HCT116 (cell line): ENCODE measurements around the gene TBXA2R. TPM values are rescaled to one million over a fixed set of nuclear protein-coding genes. Genes with fewer than 3 reads are reported as not detected.

Source experiments
- ATAC-seq: fragments of 200-7000 bp; cut with Tn5 transposase; 2 replicates; pipeline ENCODE4 v1.9.1; 2020; ENCODE audit warnings: mild to moderate bottlenecking, moderate library complexity
- BruUV-seq: library from RNA; stranded (reverse); fragments of 400-500 nt; replicated peaks from 2 replicates; lab custom pipeline; 2021; lab: Mats Ljungman, UMichigan
- CTCF ChIA-PET: fragments of 300-600 bp; sonication (Branson Sonifier 250); formaldehyde crosslinking; loops from one replicate; lab custom pipeline; 2021; ENCODE audit warnings: antibody characterized with exemption; lab: Charles Lee
- POLR2A ChIA-PET: fragments of 300-600, 350-600 bp; sonication (Branson Sonifier 250); formaldehyde crosslinking; loops from one replicate; lab custom pipeline; 2021; ENCODE audit warnings: antibody characterized with exemption; lab: Charles Lee
- RAD21 ChIA-PET, 2 experiments: fragments of 300-600 bp; sonication (Branson Sonifier 250); formaldehyde crosslinking; loops; one replicate each; lab custom pipeline; 2023; ENCODE audit warnings: low total read pairs in 2 of 2; ENCODE audit not compliant: uncharacterized antibody in 2 of 2, unreplicated experiment in 2 of 2, low non-redundant PET in 1 of 2; lab: Charles Lee
- DNase-seq: peaks from one replicate; pipeline ENCODE4 v3.0.0-alpha.2; 2010; ENCODE audit warnings: low read depth, low spot score
- H2AFZ ChIP-seq: fragments of 200-600 bp; shearing (Covaris generic), sonication (generic); 2 replicates; pipeline ENCODE4 v1.6.1; 2017; ENCODE audit warnings: low read depth, mixed run types, mixed read lengths, antibody characterized with exemption, low read length; ENCODE audit not compliant: poor library complexity, severe bottlenecking
- H3K27ac ChIP-seq: 2 replicates; pipeline ENCODE4 v1.5.1; 2012; ENCODE audit warnings: low read depth, low read length
- H3K27me3 ChIP-seq: fragments of 200-600 bp; sonication (generic); 2 replicates; pipeline ENCODE4 v1.6.1; 2016; ENCODE audit warnings: mixed run types, low read length, mixed read lengths; ENCODE audit not compliant: insufficient read depth
- H3K36me3 ChIP-seq, 2 experiments: fragments of 200-500 bp in 1 of 2; fragments of 200-600 bp in 1 of 2; sonication (Bioruptor generic) in 1 of 2; sonication (generic) in 1 of 2; 2 replicates each; pipeline versions ENCODE4 v1.5.1 to v1.6.1; 2014 to 2016; ENCODE audit warnings: low read length in 2 of 2, inconsistent platforms in 1 of 2, mixed read lengths in 1 of 2, mixed run types in 1 of 2; ENCODE audit not compliant: insufficient read depth in 2 of 2, control insufficient read depth in 1 of 2
- H3K4me1 ChIP-seq, 2 experiments: fragments of 200-600 bp in 1 of 2; sonication (generic) in 1 of 2; 2 replicates each; pipeline versions ENCODE4 v1.5.1 to v1.6.1; 2012 to 2017; ENCODE audit warnings: low read length in 2 of 2, inconsistent platforms in 1 of 2, mild to moderate bottlenecking in 1 of 2, mixed read lengths in 1 of 2, mixed run types in 1 of 2, moderate library complexity in 1 of 2; ENCODE audit not compliant: insufficient read depth in 2 of 2, control insufficient read depth in 1 of 2
- H3K4me2 ChIP-seq: fragments of 200-600 bp; sonication (generic); 2 replicates; pipeline ENCODE4 v1.6.1; 2017; ENCODE audit warnings: mixed run types, low read length, mixed read lengths
- H3K4me3 ChIP-seq, 2 experiments: fragments of 200-600 bp in 1 of 2; sonication (generic) in 1 of 2; replicated peaks in 1 of 2; 2 replicates each; pipeline ENCODE4 v1.5.1; 2011 to 2016; ENCODE audit warnings: low read length in 2 of 2, control low read depth in 1 of 2, low read depth in 1 of 2, mild to moderate bottlenecking in 1 of 2, mixed read lengths in 1 of 2, mixed run types in 1 of 2
- H3K79me2 ChIP-seq: fragments of 200-600 bp; sonication (generic); 2 replicates; pipeline ENCODE4 v1.6.1; 2017; ENCODE audit warnings: mild to moderate bottlenecking, mixed run types, low read length, moderate library complexity, mixed read lengths; ENCODE audit not compliant: insufficient read depth
- H3K9ac ChIP-seq: fragments of 200-600 bp; sonication (generic); 2 replicates; pipeline ENCODE4 v1.6.1; 2016; ENCODE audit warnings: low read length, mixed read lengths
- H3K9me2 ChIP-seq: fragments of 200-600 bp; sonication (generic), shearing (Covaris generic); 2 replicates; pipeline ENCODE4 v1.6.1; 2017; ENCODE audit warnings: mixed run types, mild to moderate bottlenecking, moderate library complexity; ENCODE audit not compliant: insufficient read depth
- H3K9me3 ChIP-seq, 2 experiments: fragments of 200-500 bp in 1 of 2; fragments of 200-600 bp in 1 of 2; sonication (Bioruptor generic) in 1 of 2; sonication (generic) in 1 of 2; 2 replicates each; pipeline ENCODE4 v1.6.1; 2014 to 2017; ENCODE audit warnings: low read length in 2 of 2, mixed read lengths in 2 of 2, inconsistent platforms in 1 of 2, low read depth in 1 of 2, mild to moderate bottlenecking in 1 of 2, mixed run types in 1 of 2, moderate library complexity in 1 of 2; ENCODE audit not compliant: control insufficient read depth in 1 of 2, insufficient read depth in 1 of 2
- H4K20me1 ChIP-seq: fragments of 200-600 bp; sonication (generic), shearing (Covaris generic); 2 replicates; pipeline ENCODE4 v1.6.1; 2017; ENCODE audit warnings: mixed run types, mild to moderate bottlenecking, moderate library complexity; ENCODE audit not compliant: insufficient read depth
- ATF3 ChIP-seq: IDR thresholded peaks from 2 replicates; pipeline ENCODE4 v1.6.1; 2012
- CBX3 ChIP-seq: IDR thresholded peaks from 2 replicates; pipeline ENCODE4 v1.6.1; 2012; ENCODE audit warnings: low read depth
- CTCF ChIP-seq, 3 experiments: fragments of 200-600 bp in 1 of 3; sonication (generic) in 1 of 3; IDR thresholded peaks in 2 of 3; conservative IDR thresholded peaks in 1 of 3; 2 replicates each; pipeline ENCODE4 v1.5.1; 2012 to 2017; ENCODE audit warnings: low read depth in 2 of 3, low read length in 2 of 3, antibody characterized with exemption in 1 of 3, borderline replicate concordance in 1 of 3, control low read depth in 1 of 3, mild to moderate bottlenecking in 1 of 3, mixed read lengths in 1 of 3, mixed run types in 1 of 3, moderate library complexity in 1 of 3; ENCODE audit not compliant: insufficient read depth in 1 of 3
- EGR1 ChIP-seq: IDR thresholded peaks from 2 replicates; pipeline ENCODE4 v1.6.1; 2012; ENCODE audit warnings: low read depth
- EZH2 ChIP-seq: fragments of 200-600 bp; sonication (generic); IDR thresholded peaks from 2 replicates; pipeline ENCODE4 v1.6.1; 2017; ENCODE audit warnings: antibody characterized with exemption, mixed run types
- FOSL1 ChIP-seq: IDR thresholded peaks from 2 replicates; pipeline ENCODE4 v1.6.1; 2012; ENCODE audit warnings: low read depth
- POLR2A ChIP-seq: IDR thresholded peaks from 2 replicates; pipeline ENCODE4 v1.7.0; 2011; ENCODE audit warnings: borderline replicate concordance; ENCODE audit not compliant: insufficient read depth, insufficient read length; ENCODE audit errors: extremely low read depth
- REST ChIP-seq: IDR thresholded peaks from 2 replicates; pipeline ENCODE4 v1.6.1; 2012; ENCODE audit warnings: low read depth
- SRF ChIP-seq: IDR thresholded peaks from 2 replicates; pipeline ENCODE4 v1.6.1; 2012; ENCODE audit warnings: low read depth
- YY1 ChIP-seq: IDR thresholded peaks from 2 replicates; pipeline ENCODE4 v1.6.1; 2011; ENCODE audit warnings: low read length, low read depth, moderate library complexity, mild to moderate bottlenecking; ENCODE audit not compliant: insufficient replicate concordance; ENCODE audit errors: extremely low read depth
- ZBTB33 ChIP-seq: IDR thresholded peaks from 2 replicates; pipeline ENCODE4 v1.6.1; 2011; ENCODE audit warnings: mild to moderate bottlenecking, low read length, moderate library complexity; ENCODE audit not compliant: insufficient replicate concordance; ENCODE audit errors: extremely low read depth
- ZFX ChIP-seq: fragments of 450-650 bp; IDR thresholded peaks from 2 replicates; pipeline ENCODE4 v1.6.1; 2017
- ZNF274 ChIP-seq: fragments of 200-500 bp; sonication (Bioruptor generic); IDR thresholded peaks from 2 replicates; pipeline ENCODE4 v1.6.1; 2014; ENCODE audit warnings: mild to moderate bottlenecking, low read depth, low read length, inconsistent platforms
- intact Hi-C: fragments of 100-400 bp; cut with micrococcal nuclease; formaldehyde crosslinking; loops from 2 replicates; pipeline ENCODE4 v1.10.0; 2022
- total RNA-seq: library from RNA; stranded (reverse); gene quantifications from one replicate; pipeline ENCODE4 v1.2.1, GENCODE V29; 2021; ENCODE audit not compliant: unreplicated experiment

The TBXA2R gene
- total RNA-seq, 1 experiment from 2014 or later: 2.3 TPM

- no peak overlapping the region for H3K9ac ChIP-seq
- H3K4me2 ChIP-seq: no peak overlapping the region
- no peak overlapping the region for H3K4me3 ChIP-seq
- RAD21 ChIA-PET: no interaction called here
- no peak overlapping the region for H3K27ac ChIP-seq
- no peaks in the 10 kb centered on the region for H3K36me3 ChIP-seq
- DNase-seq (no peak), ATAC-seq (no peak)
- no peaks in the 10 kb centered on the region for H4K20me1 ChIP-seq
- CTCF ChIA-PET: no interaction called here
- no peaks in the 10 kb centered on the region for H3K27me3 ChIP-seq
- no peaks in the 10 kb centered on the region for H3K79me2 ChIP-seq
- peaks cover 3 to 10% of the 10 kb centered on the region in 2 experiments; a peak in 3 of 4 replicates for H3K4me1 ChIP-seq
- intact Hi-C loops: no loop called here
- H3K9me2 ChIP-seq: no peaks in the 10 kb centered on the region
- H2AFZ ChIP-seq: no peak overlapping the region
- H3K9me3 ChIP-seq: no peaks in the 10 kb centered on the region
- BruUV-seq: no TSS peak
- POLR2A ChIA-PET: no interaction called here
- TF ChIP-seq ZBTB33 (no peak), CBX3 (no peak), SRF (no peak), POLR2A (no peak), ATF3 (no peak), CTCF (IDR thresholded peaks at IDR 0.05 in 2 of 3, conservative IDR thresholded peaks at IDR 0.05 in 1 of 3; ENCODE audit: borderline replicate concordance in 1 of 3, insufficient read depth in 1 of 3, low read depth in 2 of 3, low read length in 2 of 3) (no peak), EGR1 (no peak), YY1 (no peak), ZNF274 (no peak), ZFX (no peak), FOSL1 (no peak), REST (no peak), EZH2 (no peak)
Measured at GRCh38 chr19:3646336-3647092, 39.8 kb upstream of the TBXA2R start.
